NCI-H82 treated with DMSO at 0.1 percent for 48 hours (cell line): Measurements from ENCODE around the gene VPS54.

Experiments used
- DNase-seq: peaks from one replicate; lab custom pipeline; 2025; ENCODE audit not compliant: unreplicated experiment; lab: John Stamatoyannopoulos, UW

VPS54 gene

DNA sequence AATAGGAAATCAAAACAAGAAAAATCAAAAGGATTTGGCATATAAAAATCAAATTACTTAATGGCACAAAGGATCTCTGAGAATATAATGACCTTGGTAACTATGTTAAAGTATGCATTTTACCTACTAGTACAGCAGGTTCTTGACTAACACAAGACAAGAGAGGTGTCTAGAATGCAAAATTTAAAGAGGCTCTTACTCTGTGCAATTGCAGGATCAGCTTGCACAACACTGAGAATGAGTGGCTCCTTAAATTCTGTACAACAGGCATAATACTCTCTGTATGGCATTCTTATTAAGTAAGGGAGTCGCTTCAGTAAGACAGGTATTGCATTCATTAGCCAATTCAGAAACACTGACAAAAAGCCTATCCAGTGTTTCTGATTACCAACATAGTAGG is 104.9 kb downstream of the VPS54 start:
- no peak for DNase-seq

DNA sequence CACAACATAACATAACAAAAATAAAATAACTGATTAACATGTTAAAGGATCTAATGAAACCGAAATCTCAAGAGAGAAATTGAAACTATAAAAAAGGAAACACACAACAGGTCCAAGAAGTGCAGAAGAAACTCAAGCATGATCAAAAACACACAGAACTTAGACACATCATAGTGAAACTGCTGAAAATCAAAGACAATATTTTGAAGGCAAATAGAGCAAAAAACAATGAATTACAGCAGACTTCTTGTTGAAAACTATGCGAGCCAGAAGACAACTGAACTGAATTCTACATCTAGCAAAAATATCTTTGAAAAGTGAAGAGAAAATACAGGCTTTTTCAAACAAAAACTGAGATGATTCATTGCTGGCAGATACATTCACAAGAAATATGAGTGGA is 116.2 kb downstream of the VPS54 start:
- DNase-seq, result no peak

DNA sequence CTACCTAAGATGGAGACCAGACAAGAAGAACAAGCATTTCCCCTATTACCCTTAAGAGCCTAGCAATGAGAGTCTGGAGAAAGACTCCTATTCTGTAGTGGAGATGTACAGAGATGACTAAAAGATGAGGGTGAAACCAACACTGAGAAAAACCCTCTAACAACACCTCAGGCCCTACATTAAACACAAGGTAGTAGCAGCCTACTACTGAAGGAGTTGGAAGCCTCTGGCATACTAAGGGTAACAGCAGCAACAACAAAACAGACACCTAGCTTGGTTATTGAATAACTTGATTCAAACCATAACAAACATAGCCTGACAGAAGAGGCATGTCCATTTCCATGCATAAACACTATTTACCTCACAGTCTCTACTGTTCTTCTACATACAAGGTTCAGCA is 117.1 kb downstream of the VPS54 start:
- DNase-seq, result no peak

DNA sequence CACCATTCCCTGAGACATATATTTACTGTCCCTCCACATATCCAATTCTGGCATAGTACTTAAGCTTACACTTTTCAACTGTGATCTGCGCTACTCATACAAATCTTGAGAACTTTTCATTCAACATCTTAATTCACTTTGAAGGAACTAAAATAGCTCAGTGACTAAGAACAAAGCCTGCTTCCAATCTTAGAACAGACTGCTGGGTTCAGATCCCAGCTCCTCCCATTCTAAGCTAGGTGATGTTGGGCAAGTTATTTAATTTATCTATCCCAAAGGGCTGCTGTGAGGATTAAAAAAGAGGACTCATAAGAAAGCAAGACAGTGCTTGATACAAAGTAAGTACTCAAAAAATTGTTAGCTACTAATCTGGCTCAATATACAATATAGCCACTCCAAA is 119.6 kb downstream of the VPS54 start:
- no peak for DNase-seq

DNA sequence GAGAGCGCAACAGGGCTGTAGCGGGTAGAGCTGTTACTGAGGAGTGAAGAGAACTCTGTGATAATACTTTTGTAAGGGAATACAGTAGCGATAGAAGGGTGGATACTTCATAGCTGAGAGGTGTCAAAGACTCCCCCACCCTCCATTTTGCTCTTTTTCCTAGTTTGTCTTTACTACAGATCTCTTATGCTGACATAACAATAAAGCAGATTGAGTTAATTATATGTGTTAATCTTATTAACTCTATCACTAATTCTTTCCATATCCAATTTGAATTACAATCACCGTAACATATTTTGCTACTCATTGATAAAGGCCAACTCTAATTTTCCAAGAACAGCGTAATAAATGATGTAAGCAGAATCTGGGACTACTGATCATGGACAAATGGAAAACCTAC is 120.4 kb downstream of the VPS54 start:
- DNase-seq, result no peak

DNA sequence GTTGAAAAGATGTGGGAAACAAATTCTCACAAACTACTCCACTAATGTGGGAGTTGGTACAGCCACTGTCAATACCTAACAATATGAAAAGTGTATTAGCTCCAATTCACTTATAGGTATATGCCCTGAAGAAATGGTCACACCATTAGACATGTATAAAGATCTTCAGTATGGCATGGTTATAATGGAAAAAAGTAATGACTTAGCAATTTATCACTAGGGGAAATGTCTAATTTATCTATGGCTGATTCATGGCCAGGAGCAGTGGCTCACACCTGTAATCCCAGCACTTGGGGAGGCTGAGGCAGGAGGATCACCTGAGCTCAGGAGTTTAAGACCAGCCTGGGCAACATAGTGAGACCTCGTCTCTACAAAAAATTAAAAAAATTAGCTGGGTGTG is 125.1 kb downstream of the VPS54 start:
- DNase-seq, result no peak

DNA sequence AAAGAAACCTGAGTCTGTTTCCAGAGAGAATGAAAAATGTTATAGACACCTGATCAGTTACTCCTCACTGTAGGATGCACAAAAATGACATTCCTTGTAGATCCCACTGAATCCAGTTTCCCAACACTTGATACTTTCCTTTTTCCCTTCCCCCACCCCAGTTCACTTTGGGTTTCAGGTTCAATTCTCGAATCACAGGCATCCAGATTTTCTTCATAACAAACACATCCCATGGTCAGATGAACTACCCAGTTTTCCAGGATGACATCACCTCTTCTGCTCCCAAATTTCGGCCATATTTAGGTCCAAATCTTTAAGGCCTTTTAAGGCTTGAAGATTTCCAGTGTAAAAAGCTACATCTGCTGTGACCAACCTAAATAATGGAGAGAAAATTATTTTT is 126.1 kb downstream of the VPS54 start:
- DNase-seq, result no peak

DNA sequence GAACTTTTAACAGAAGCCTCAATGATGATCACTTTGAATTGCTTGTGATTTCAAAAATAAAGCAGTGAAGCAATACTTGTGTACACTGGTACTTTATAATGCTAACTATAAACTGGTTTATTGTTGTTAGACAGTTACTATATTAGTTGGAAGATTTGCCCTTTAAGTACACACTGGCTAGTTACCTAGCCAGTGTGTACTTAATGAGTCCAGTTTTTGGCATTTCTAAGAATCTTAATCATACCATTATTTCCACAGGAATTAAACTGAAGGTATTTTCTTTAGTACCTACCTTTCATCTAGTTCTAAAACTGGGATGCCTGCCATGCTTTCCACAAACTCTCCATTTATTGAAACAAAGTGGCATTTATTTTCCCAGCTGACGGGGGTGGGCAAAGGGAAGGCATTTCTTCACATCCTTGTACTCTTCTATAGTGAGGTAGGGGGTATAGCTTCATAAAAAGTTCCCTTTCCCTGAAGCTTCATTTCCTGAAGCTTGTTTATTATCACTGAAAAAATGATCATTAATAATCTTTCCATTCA is 127.7 kb downstream of the VPS54 start:
- no peak for DNase-seq

DNA sequence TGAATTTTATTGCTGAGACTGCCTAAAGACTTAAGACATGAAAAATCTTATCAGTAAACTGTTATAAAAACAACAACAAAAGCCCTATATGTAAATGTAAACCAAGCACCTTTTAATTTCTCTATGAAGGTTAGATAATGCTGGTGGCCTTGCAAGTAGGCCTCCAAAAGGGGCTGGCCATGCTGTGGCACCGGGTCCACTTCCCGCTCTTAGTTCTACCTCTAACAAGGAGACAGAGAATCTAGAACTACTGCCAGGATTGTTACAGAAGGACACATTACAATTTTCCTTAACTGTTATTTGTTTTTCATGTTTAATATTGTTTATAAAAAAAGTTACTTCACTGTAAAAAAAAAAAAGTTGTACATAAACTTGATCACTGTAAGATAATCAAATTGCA is 128.6 kb downstream of the VPS54 start:
- DNase-seq, result no peak

DNA sequence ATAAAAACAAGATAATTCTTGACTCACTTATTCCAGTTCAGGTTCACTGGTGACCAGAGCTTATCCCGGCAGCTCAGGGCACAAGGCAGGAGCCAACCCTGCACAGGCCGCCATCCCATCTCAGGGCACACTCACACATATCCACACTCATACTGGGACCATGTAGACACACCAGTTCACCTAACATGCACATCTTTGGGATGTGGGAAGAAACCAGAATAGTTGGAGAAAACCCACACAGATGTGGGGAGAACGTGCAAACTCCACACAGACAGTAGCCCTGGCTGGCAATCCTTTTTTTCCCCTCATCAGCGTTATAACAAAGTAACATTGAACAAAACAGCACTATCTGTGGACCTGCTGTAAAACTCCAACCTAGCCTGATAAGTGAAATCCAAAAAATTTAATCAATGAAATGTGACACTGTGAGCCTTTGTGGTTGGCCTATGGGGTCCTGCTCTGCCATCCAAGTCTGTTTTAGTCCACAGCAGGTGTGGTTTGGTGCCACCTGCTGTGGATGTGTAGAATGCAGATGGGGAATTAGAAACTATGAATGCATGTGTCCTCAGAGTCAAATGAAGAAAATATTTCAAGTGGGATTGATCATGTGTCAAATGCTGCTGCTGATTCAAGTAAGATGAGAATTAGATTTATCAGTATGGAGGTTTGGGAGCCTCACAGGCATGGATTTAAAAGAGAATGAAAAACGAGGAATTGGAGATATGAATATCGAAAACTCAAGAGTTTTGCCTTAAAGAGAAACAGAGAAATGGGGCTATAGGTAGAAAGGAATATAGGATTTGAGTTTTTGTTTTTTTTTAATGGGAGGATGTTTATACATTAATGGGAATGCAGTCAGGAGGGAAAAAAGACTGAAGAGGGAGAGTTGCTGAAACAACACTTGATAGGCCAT is 130.5 kb downstream of the VPS54 start:
- DNase-seq, result peak; percentile 44

DNA sequence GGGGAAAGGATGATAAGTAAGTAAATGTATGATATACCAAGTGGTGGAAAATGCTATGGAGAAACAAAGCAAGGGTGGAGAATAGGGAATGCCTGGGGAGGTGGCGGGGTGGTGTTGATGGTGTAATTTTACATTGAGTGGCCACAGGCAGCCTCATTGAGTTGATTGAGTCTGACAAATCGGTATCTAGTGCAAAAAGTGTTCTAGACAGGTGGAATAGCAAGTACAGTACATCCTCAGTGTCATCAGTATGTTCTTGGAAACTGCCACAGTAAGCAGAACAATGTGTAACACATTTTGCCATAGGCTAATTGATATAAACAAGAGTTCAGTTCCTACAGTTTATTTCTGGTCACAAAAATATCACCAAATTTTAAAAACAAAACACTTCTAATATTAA is 131.2 kb downstream of the VPS54 start:
- no peak for DNase-seq

DNA sequence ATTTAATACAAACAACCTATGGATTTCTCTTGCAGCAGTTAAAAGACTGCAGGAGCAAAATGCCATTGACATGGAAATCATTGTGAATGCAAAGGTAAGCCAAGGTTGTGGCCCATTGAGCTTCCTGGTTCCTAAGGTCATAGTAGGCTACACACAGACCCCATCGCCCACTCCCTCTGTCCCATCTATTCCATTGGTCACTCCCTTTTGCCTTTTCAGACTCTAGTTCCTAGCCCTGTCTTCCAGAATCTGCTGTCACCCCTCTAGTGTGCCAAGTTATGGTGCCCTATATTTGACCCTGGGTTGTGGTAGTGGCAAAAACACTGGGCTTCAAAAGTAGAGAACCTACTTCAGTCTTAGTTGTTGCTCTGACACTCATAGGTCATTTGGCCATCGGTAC is 132.8 kb downstream of the VPS54 start:
- no peak for DNase-seq

DNA sequence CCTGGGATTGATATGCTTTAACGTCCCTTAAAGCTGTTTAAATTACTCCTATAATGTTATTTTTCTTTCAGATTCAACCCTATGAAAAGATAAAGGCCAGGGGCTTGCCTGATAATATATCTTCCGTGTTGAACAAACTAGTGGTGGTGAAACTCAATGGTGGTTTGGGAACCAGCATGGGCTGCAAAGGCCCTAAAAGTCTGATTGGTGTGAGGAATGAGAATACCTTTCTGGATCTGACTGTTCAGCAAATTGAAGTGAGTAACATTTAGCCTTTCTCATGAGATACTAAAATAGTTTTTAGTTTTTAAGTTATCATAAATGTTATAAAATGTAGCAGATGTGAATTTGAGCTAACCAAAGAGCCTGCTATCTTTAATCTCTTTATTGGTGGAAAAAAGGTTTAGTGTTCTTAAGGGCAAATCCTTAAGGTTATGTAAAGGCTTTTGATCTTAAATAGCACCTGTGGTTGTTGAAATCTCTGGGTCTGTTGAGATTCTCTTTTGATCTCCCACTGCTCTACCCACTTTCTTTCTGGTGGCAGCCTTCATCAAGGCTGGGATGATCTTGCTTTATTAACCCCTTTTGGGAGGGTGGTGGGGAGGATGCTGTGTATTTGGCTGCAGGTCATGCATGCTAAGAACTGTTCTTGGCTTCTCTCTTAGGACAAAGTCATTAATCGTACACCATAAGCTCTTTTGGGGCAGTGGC is 136.7 kb downstream of the VPS54 start:
- peak; percentile 44 for DNase-seq

DNA sequence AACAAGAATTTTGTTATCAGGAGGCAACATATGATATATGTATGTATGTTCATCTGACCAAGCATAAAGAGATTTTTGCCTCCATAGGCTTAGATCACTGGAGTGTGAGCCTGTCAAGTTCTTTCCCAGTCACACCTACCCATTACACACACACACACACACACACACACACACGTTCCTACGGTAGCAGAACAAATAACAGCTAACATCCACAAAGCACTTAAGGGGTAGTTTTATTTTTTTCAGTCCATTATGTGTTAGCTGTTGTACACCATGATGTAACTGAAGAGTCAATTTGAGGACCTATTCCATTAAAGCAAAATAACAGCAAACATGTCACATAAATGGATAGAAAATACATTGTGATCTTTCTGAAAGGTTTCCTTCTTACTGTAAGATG is 138.0 kb downstream of the VPS54 start:
- DNase-seq, result no peak

DNA sequence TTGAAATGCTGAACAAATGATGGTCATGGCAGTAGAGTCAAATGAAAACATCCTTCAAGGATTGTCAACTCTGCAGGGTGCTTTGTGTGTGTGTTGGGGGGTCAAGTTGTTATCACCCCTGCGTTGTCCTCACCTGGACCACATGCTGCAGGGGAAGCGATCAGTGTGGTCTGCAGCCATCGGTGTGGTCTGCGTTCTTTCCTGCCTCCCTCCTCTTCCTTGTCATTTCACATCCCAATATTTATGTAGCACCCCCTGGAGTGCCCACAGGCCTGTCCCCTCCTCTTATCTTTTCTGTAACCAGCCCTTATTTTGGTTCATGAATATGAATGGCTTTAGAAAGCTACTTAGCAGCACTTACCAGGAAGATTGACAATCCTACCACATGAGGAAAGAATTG is 138.6 kb downstream of the VPS54 start:
- DNase-seq, result no peak

DNA sequence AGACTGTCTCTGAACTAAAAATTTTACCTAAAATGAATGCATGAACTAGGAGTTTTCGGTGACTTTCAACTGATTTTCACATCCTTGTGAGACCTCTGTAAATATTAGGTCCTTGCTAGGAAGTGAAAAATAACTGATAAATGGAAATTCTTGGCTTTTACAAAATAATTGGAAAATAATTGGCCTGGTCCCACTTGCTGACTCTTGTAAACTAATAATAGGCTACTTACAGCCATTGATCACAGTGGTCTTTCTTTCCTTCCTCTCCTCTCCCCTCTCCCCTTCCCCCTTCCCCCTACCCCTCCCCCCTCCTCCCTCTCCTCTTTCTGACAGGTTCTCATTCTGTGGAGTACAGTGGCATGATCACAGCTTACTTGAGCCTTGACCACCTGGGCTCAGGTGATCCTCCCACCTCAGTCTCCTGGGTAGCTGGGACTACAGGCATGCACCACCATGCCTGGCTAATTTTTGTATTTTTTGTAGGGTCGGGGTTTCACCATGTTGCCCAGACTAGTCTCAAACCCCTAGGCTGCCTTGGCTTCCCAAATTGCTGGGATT is 139.3 kb downstream of the VPS54 start:
- DNase-seq, result no peak

DNA sequence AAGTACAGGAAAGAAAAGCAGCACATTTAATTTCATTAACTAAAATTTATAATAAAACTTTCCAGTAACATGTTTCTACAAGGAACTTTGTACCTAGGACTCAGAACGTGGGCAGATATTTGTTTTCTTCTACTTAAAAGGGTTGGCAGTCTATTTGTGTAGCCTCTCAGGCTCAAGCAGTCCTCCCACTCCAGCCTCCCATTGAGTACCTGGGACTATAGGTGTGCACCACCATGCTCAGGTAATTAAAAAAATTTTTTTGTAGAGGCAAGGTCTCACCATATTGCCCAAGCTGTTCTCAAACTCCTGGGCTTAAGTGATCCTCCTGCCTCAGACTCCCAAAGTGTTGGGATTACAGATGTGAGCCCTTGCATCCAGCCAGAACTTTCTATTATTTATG is 140.7 kb downstream of the VPS54 start:
- no peak for DNase-seq

DNA sequence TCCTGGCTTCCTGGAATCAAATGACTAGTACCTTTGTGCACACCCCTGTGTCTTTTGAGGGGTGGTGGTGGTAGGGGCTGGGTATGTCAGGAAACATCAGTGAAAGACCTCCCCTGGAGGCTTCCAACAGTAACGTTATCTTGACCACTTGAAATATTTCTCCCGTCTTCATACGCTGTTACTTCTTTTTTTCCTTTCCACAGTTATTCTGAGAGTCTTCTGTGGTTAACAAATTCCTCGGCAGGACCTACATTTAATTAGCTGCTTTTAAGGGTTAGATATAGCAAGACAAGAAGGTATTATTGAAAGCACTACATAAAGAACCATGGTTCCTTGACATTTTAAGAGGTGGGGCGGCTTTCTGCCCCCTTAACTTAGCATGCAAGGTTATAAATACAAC is 142.9 kb downstream of the VPS54 start:
- DNase-seq, result no peak

DNA sequence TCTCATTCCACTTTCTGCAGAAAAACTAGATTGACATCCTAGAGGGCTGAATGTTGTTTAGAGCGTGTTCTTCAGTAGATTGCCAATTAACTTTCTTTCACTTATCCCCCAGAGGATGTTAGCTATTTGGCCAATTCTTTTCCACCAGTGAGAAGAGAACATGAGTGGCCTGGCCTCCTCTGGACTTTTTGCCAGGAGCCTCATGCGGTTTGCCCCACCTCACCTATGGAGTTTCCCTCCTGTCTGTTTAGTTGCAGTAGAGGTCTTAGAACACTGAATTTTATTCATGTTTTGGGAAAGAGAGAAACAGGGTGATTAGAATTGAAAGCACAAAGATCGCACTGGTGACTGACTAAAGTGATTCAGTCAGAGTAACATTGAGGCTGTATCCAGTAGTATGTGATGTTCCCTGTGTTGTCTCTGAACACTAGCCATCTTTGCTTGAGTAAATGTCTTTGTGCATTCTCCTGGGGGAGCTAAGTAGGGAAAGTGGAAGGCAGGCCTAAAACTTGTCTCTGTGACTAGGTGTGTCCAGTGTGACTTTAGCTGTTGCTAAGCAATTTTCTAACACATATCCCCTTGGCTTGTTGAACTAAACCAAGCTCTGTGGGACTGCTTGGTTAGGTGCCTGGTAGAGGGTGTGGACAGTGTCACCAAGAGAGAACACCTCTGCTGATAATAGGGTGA is 143.5 kb downstream of the VPS54 start:
- no peak for DNase-seq

DNA sequence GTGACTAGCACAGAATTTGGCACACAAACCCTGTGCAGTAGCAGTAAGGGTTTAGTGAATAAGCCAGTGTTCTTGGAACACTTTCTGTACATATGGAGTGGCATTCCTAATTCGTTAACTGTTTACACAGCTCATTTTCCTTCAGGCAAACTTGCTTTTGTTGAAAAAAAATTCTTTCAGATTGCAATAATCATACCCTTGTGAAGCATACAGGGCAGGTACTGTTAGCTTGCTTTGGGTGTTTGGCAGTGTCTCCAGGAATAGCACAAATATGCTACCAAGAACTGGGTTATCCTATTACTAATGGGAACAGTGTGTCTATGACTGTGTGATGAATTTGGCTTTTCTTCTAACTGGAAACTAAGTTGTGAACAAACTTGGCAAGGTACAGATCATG is 144.1 kb downstream of the VPS54 start:
- no peak for DNase-seq
